ENCODE data around the gene MYL10. TPM values are rescaled to one million over a fixed set of nuclear protein-coding genes. Genes with fewer than 3 reads are reported as not detected.

The MYL10 gene
- total and polyA plus RNA-seq, 2 of the 13 experiments (the other 11 are each of a cell fraction or from before 2014, with no cell fraction given), result not detected

DNA sequence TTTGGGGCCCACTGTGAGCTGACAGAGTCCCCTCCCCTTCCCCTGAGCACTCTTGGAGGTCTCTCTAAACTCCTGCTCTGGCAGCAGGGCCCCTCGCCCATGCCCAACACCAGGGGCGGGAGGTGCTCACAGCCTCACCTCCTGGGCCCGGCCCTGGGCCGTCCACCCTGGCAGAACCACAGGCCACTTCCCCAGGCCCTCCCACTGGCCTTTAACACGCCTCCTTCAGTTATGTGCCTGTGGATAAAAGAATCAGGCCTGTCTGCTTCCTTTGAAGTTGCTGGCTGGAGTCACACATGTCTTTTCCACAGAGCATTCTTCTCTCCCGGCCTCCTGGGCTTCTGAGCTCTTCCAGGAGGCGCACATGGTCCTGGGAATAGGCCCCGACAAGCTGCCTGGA is 10.2 kb downstream of the MYL10 start:
- Histone ChIP-seq H2AFZ (ENCODE audit: low read length) (no peak overlapping the region), H3K27ac (ENCODE audit: extremely low read length, insufficient read depth, low read length) (no peak overlapping the region), H3K4me3 (replicated peaks in 1 of 3; ENCODE audit: insufficient read depth in 1 of 3, low read depth in 2 of 3, low read length in 3 of 3) (no peak overlapping the region), H3K4me1 (ENCODE audit: insufficient read depth, low read length) (no peaks in the 10 kb centered on the region), H4K20me1 (ENCODE audit: insufficient read depth, low read length) (no peaks in the 10 kb centered on the region), H3K36me3 (replicated peaks in 1 of 2; ENCODE audit: control insufficient read depth in 1 of 2, insufficient read depth in 2 of 2, low read length in 2 of 2) (no peaks in the 10 kb centered on the region), H3K9me3 (ENCODE audit: low read length) (no peaks in the 10 kb centered on the region), H3K27me3 (ENCODE audit: control insufficient read depth in 1 of 2, insufficient read depth in 2 of 2, low read length in 2 of 2) (peaks cover 3 to 41% of the 10 kb centered on the region in 2 experiments; a peak in 3 of 5 replicates), H3K9ac (ENCODE audit: insufficient read depth, low read depth, low read length) (no peak overlapping the region), H3K4me2 (ENCODE audit: low read depth, low read length) (no peak overlapping the region), H3K79me2 (ENCODE audit: insufficient read depth, low read length) (no peaks in the 10 kb centered on the region)
- no peak for DNase-seq (ENCODE audit: low spot score)
- TF ChIP-seq NPAS2 (CRISPR knock-in tag; IDR thresholded peaks at IDR 0.05; ENCODE audit: borderline replicate concordance), result no peak
- no peak for TF ChIP-seq TBL1XR1 (IDR thresholded peaks at IDR 0.05; ENCODE audit: borderline replicate concordance, low read length, partially characterized antibody)
- TF ChIP-seq, protein P1, sequence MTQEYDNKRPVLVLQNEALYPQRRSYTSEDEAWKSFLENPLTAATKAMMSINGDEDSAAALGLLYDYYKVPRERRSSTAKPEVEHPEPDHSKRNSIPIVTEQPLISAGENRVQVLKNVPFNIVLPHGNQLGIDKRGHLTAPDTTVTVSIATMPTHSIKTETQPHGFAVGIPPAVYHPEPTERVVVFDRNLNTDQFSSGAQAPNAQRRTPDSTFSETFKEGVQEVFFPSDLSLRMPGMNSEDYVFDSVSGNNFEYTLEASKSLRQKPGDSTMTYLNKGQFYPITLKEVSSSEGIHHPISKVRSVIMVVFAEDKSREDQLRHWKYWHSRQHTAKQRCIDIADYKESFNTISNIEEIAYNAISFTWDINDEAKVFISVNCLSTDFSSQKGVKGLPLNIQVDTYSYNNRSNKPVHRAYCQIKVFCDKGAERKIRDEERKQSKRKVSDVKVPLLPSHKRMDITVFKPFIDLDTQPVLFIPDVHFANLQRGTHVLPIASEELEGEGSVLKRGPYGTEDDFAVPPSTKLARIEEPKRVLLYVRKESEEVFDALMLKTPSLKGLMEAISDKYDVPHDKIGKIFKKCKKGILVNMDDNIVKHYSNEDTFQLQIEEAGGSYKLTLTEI (CRISPR knock-in tag; conservative IDR thresholded peaks at IDR 0.05), result no peak
- TF ChIP-seq ZNF337 (CRISPR knock-in tag; IDR thresholded peaks at IDR 0.05; ENCODE audit: borderline replicate concordance, low read depth), result no peak
- TF ChIP-seq NCOA1 (CRISPR knock-in tag; IDR thresholded peaks at IDR 0.05), result no peak
- TF ChIP-seq ZNF615 (CRISPR knock-in tag; IDR thresholded peaks at IDR 0.05; ENCODE audit: borderline replicate concordance), result no peak
- TF ChIP-seq NFKBIZ (CRISPR knock-in tag; IDR thresholded peaks at IDR 0.05), result no peak
- no peak for TF ChIP-seq KMT2A (CRISPR knock-in tag; IDR thresholded peaks at IDR 0.05)
- no peak for TF ChIP-seq GATAD2A (CRISPR knock-in tag; IDR thresholded peaks at IDR 0.05)
- ChIA-PET POLR2A (no interaction called here), CTCF (ENCODE audit: low intra/inter-chr PET ratio, low total read pairs) (no interaction called here)
- in situ Hi-C loops (cut with HindIII; ENCODE audit: extremely low pct_ligation_motif_present, low pct_unique_long_range_greater_than_20kb), result no loop called here
- intact Hi-C loops (cut with micrococcal nuclease; ENCODE audit: unreplicated experiment), result no loop called here
- FAIRE-seq, result no peak
- 19% methylated on average over 4 of the region's 8 CpGs for WGBS (ENCODE audit: low lambda C conversion rate)
- no TSS peak for BruUV-seq (replicated peaks)
- ATAC-seq, result peak; percentile 29; the same call in 1 of the 3 replicates

Measured in HepG2 (cell line).